Keratinocyte (primary cell): ENCODE results near the gene ERI3. TPM values are rescaled to one million over a fixed set of nuclear protein-coding genes. Genes with fewer than 3 reads are reported as not detected.

Source experiments
- DNase-seq: peaks from one replicate; pipeline ENCODE4 v3.0.0-alpha.2; 2011; ENCODE audit warnings: low read depth, missing footprints, low spot score
- FAIRE-seq: peaks from 2 replicates; lab custom pipeline; 2011; peaks lifted over from hg19 to GRCh38; lab: Jason Lieb, UNC
- H2AFZ ChIP-seq: 2 replicates; pipeline ENCODE4 v1.6.0; 2012; ENCODE audit warnings: low read length, control low read depth, inconsistent platforms; ENCODE audit not compliant: control insufficient read depth
- H3K27ac ChIP-seq: 2 replicates; pipeline ENCODE4 v1.5.1; 2011; ENCODE audit warnings: low read length; ENCODE audit not compliant: control insufficient read depth, insufficient read depth
- H3K27me3 ChIP-seq: 3 replicates; pipeline ENCODE4 v1.6.0; 2011; ENCODE audit warnings: low read length; ENCODE audit not compliant: control insufficient read depth, insufficient read depth; ENCODE audit errors: extremely low read depth
- H3K36me3 ChIP-seq, 2 experiments: 2 replicates in 1 of 2; 3 replicates in 1 of 2; pipeline ENCODE4 v1.5.1; 2011; ENCODE audit warnings: low read length in 2 of 2, mild to moderate bottlenecking in 1 of 2; ENCODE audit not compliant: control insufficient read depth in 2 of 2, insufficient read depth in 2 of 2; ENCODE audit errors: extremely low read depth in 1 of 2
- H3K4me1 ChIP-seq: 3 replicates; pipeline ENCODE4 v1.5.1; 2011; ENCODE audit warnings: low read length; ENCODE audit not compliant: control insufficient read depth, insufficient read depth; ENCODE audit errors: extremely low read depth
- H3K4me2 ChIP-seq: 3 replicates; pipeline ENCODE4 v1.6.0; 2011; ENCODE audit warnings: low read depth, low read length; ENCODE audit not compliant: control insufficient read depth, insufficient read depth; ENCODE audit errors: extremely low read depth
- H3K4me3 ChIP-seq, 3 experiments: fragments of 200-600 bp in 1 of 3; sonication (generic) in 1 of 3; 2 replicates in 2 of 3; 3 replicates in 1 of 3; pipeline ENCODE4 v1.5.1; 2011 to 2016; ENCODE audit warnings: low read length in 3 of 3, mild to moderate bottlenecking in 3 of 3, control low read depth in 2 of 3, inconsistent platforms in 1 of 3, low read depth in 1 of 3, mixed read lengths in 1 of 3, mixed run types in 1 of 3, moderate library complexity in 1 of 3; ENCODE audit not compliant: control insufficient read depth in 2 of 3, insufficient read depth in 2 of 3; ENCODE audit errors: extremely low read depth in 1 of 3
- H3K79me2 ChIP-seq: 2 replicates; pipeline ENCODE4 v1.6.0; 2012; ENCODE audit warnings: low read length; ENCODE audit not compliant: control insufficient read depth, insufficient read depth
- H3K9ac ChIP-seq: 3 replicates; pipeline ENCODE4 v1.6.0; 2011; ENCODE audit warnings: low read length; ENCODE audit not compliant: control insufficient read depth, insufficient read depth; ENCODE audit errors: extremely low read depth
- H3K9me1 ChIP-seq: 3 replicates; pipeline ENCODE4 v1.6.0; 2011; ENCODE audit warnings: low read length; ENCODE audit not compliant: control insufficient read depth, insufficient read depth; ENCODE audit errors: extremely low read depth
- H3K9me3 ChIP-seq: 2 replicates; pipeline ENCODE4 v1.5.1; 2012; ENCODE audit warnings: low read depth, low read length; ENCODE audit not compliant: control insufficient read depth
- H4K20me1 ChIP-seq: 3 replicates; pipeline ENCODE4 v1.6.0; 2011; ENCODE audit warnings: low read length; ENCODE audit not compliant: control insufficient read depth, insufficient read depth; ENCODE audit errors: extremely low read depth
- CTCF ChIP-seq, 3 experiments: IDR thresholded peaks in 1 of 3; conservative IDR thresholded peaks in 1 of 3; optimal IDR thresholded peaks in 1 of 3; 2 replicates in 2 of 3; 3 replicates in 1 of 3; pipeline versions ENCODE3 to v1.5.1; 2011; ENCODE audit warnings: low read length in 3 of 3, mild to moderate bottlenecking in 3 of 3, moderate library complexity in 2 of 3, control low read depth in 1 of 3, inconsistent platforms in 1 of 3; ENCODE audit not compliant: insufficient read depth in 2 of 3; ENCODE audit errors: extremely low read depth in 1 of 3
- EZH2 ChIP-seq: IDR thresholded peaks from one replicate; pipeline ENCODE4 v1.6.1; 2012; ENCODE audit warnings: inconsistent platforms, mild to moderate bottlenecking, low read length, moderate library complexity
- dilution Hi-C: fragments of 300-500 bp; cut with MboI; formaldehyde crosslinking; loops from one replicate; pipeline ENCODE4 v1.7.0; 2020; ENCODE audit warnings: low sequenced_read_pairs; ENCODE audit not compliant: extremely low pct_ligation_motif_present
- polyA plus RNA-seq, 5 experiments: library from polyadenylated mRNA; depleted of rRNA in 3 of 5; stranded (reverse) in 3 of 5; stranded (forward) in 1 of 5; unstranded in 1 of 5; fragments of >200 nt; gene quantifications; 1 replicate in 1 of 5; 2 replicates in 3 of 5; 3 replicates in 1 of 5; pipeline versions ENCODE4 v1.2.1 to v1.2.3, GENCODE V29; 2011 to 2012; ENCODE audit warnings: missing spikeins in 2 of 5, low read depth in 1 of 5, low replicate concordance in 1 of 5

ERI3 gene
- polyA plus RNA-seq, 1 donor (not counting 4 experiments of a cell fraction or from before 2014, with no cell fraction given): 43.7 TPM

- Histone ChIP-seq H3K36me3 (peaks cover 8 to 10% of the 10 kb centered on the region in 2 experiments), H3K27me3 (no peaks in the 10 kb centered on the region), H3K4me2 (no peak overlapping the region), H3K79me2 (peaks cover 11% of the 10 kb centered on the region), H3K4me1 (no peaks in the 10 kb centered on the region), H3K27ac (no peak overlapping the region), H3K9ac (no peak overlapping the region), H3K9me1 (no peaks in the 10 kb centered on the region), H2AFZ (no peak overlapping the region), H3K4me3 (no peak overlapping the region), H4K20me1 (no peaks in the 10 kb centered on the region), H3K9me3 (peaks cover 2% of the 10 kb centered on the region)
- TF ChIP-seq CTCF (optimal IDR thresholded peaks at IDR 0.05 in 1 of 3, IDR thresholded peaks at IDR 0.05 in 1 of 3, conservative IDR thresholded peaks at IDR 0.05 in 1 of 3; ENCODE audit: extremely low read depth in 1 of 3, insufficient read depth in 2 of 3, low read length in 3 of 3) (no peak), EZH2 (no peak)
- dilution Hi-C loops: no loop called here
- FAIRE-seq (no peak), DNase-seq (no peak)
Measured at GRCh38 chr1:44339731-44340130, 15.3 kb downstream of the ERI3 start.

- Histone ChIP-seq H3K79me2 (peaks cover 4% of the 10 kb centered on the region), H3K4me3 (no peak overlapping the region), H3K4me1 (no peaks in the 10 kb centered on the region), H3K4me2 (no peak overlapping the region), H3K27me3 (no peaks in the 10 kb centered on the region), H4K20me1 (no peaks in the 10 kb centered on the region), H3K9me3 (peaks cover 2% of the 10 kb centered on the region), H2AFZ (no peak overlapping the region), H3K27ac (no peak overlapping the region), H3K9ac (no peak overlapping the region), H3K36me3 (peaks cover 15 to 17% of the 10 kb centered on the region in 2 experiments), H3K9me1 (no peaks in the 10 kb centered on the region)
- FAIRE-seq (no peak), DNase-seq (no peak)
- no peak for TF ChIP-seq EZH2
- TF ChIP-seq CTCF (optimal IDR thresholded peaks at IDR 0.05 in 1 of 3, IDR thresholded peaks at IDR 0.05 in 1 of 3, conservative IDR thresholded peaks at IDR 0.05 in 1 of 3; ENCODE audit: extremely low read depth in 1 of 3, insufficient read depth in 2 of 3, low read length in 3 of 3): no peak
- dilution Hi-C loops: no loop called here
Measured at GRCh38 chr1:44338136-44338535, 16.9 kb downstream of the ERI3 start.
